B cell (primary cell): ENCODE results near the gene CDHR1. TPM values are rescaled to one million over a fixed set of nuclear protein-coding genes. Genes with fewer than 3 reads are reported as not detected.

Experiments
- ATAC-seq: fragments of 200-7000 bp; cut with Tn5 transposase; one replicate; pipeline ENCODE4 v1.10.0; 2021; ENCODE audit warnings: low read depth, mild to moderate bottlenecking, moderate number of reproducible peaks, moderate library complexity
- CTCF ChIA-PET: fragments of 350-600 bp; sonication (Branson Sonifier 250); formaldehyde crosslinking; loops from one replicate; lab custom pipeline; 2021; ENCODE audit warnings: antibody characterized with exemption, inconsistent platforms; lab: Charles Lee
- POLR2A ChIA-PET: fragments of 350-600 bp; sonication (Branson Sonifier 250); formaldehyde crosslinking; loops from one replicate; lab custom pipeline; 2021; ENCODE audit warnings: antibody characterized with exemption; lab: Charles Lee
- DNase-seq: peaks from one replicate; pipeline ENCODE4 v3.0.0; 2013
- H2AFZ ChIP-seq: 2 replicates; pipeline ENCODE4 v1.6.1; 2012; ENCODE audit warnings: mild to moderate bottlenecking, low read depth, low read length; ENCODE audit not compliant: insufficient read depth, poor library complexity, severe bottlenecking
- H3K27ac ChIP-seq, 2 donors: 1 replicate in 1 of 2; 2 replicates in 1 of 2; pipeline ENCODE4 v1.5.1; 2012 to 2013; ENCODE audit warnings: low read length in 2 of 2, mild to moderate bottlenecking in 2 of 2, moderate library complexity in 1 of 2
- H3K27me3 ChIP-seq, 4 experiments: fragments of 200-600 bp in 1 of 4; sonication (generic) in 1 of 4; replicated peaks in 1 of 4; 1 replicate in 2 of 4; 2 replicates in 2 of 4; pipeline versions ENCODE4 v1.6.1 to v1.7.0; 2013 to 2016; ENCODE audit warnings: low read length in 3 of 4, mild to moderate bottlenecking in 2 of 4, mixed read lengths in 1 of 4, moderate library complexity in 1 of 4; ENCODE audit not compliant: insufficient read depth in 4 of 4, control insufficient read depth in 3 of 4; ENCODE audit errors: control extremely low read depth in 1 of 4
- H3K36me3 ChIP-seq, 2 experiments: replicated peaks in 1 of 2; 1 replicate in 1 of 2; 2 replicates in 1 of 2; pipeline versions ENCODE4 v1.6.1 to v1.7.1; 2013; ENCODE audit warnings: low read length in 1 of 2; ENCODE audit not compliant: insufficient read depth in 2 of 2, control insufficient read depth in 1 of 2; ENCODE audit errors: control extremely low read depth in 1 of 2, extremely low read depth in 1 of 2
- H3K4me1 ChIP-seq, 2 donors: fragments of 200-600 bp in 1 of 2; sonication (generic) in 1 of 2; 1 replicate in 1 of 2; 2 replicates in 1 of 2; pipeline versions ENCODE4 v1.5.1 to v1.6.1; 2013 to 2017; ENCODE audit warnings: low read length in 2 of 2; ENCODE audit not compliant: control insufficient read depth in 2 of 2, insufficient read depth in 2 of 2
- H3K4me2 ChIP-seq: replicated peaks from 2 replicates; pipeline ENCODE3; 2012; ENCODE audit warnings: mild to moderate bottlenecking, low read depth, low read length; ENCODE audit not compliant: poor library complexity, severe bottlenecking
- H3K4me3 ChIP-seq, 5 experiments: fragments of 200-600 bp in 1 of 5; sonication (generic) in 1 of 5; 1 replicate in 3 of 5; 2 replicates in 2 of 5; pipeline versions ENCODE4 v1.5.1 to v1.7.0; 2011 to 2016; ENCODE audit warnings: low read length in 4 of 5, mild to moderate bottlenecking in 4 of 5, low read depth in 2 of 5, control low read depth in 1 of 5, moderate library complexity in 1 of 5; ENCODE audit not compliant: insufficient read depth in 1 of 5; ENCODE audit errors: control extremely low read depth in 1 of 5, extremely low read depth in 1 of 5
- H3K79me2 ChIP-seq: fragments of 200-600 bp; sonication (generic); one replicate; pipeline ENCODE4 v1.6.0; 2016; ENCODE audit warnings: low read length; ENCODE audit not compliant: control insufficient read depth, insufficient read depth
- H3K9ac ChIP-seq: fragments of 200-600 bp; sonication (generic); 2 replicates; pipeline ENCODE4 v1.6.1; 2017; ENCODE audit warnings: mild to moderate bottlenecking, low read length, moderate library complexity
- H3K9me3 ChIP-seq, 3 donors: one replicate each; pipeline versions ENCODE4 v1.6.1 to v1.7.1; 2013; ENCODE audit warnings: low read length in 2 of 3; ENCODE audit not compliant: control insufficient read depth in 2 of 3, insufficient read depth in 1 of 3; ENCODE audit errors: control extremely low read depth in 1 of 3
- H4K20me1 ChIP-seq: 2 replicates; pipeline ENCODE4 v1.6.0; 2012; ENCODE audit warnings: mild to moderate bottlenecking, low read length; ENCODE audit not compliant: insufficient read depth, control insufficient read depth, poor library complexity, severe bottlenecking
- H3K27ac Mint-ChIP-seq: one replicate; pipeline ENCODE4 v1.8.0; 2021; ENCODE audit warnings: mixed read lengths
- H3K27me3 Mint-ChIP-seq: one replicate; pipeline ENCODE4 v1.8.0; 2021; ENCODE audit warnings: mixed read lengths
- H3K4me1 Mint-ChIP-seq: one replicate; pipeline ENCODE4 v1.8.0; 2021; ENCODE audit warnings: mixed read lengths
- H3K4me3 Mint-ChIP-seq: one replicate; pipeline ENCODE4 v1.8.0; 2021; ENCODE audit warnings: mixed read lengths
- H3K9me3 Mint-ChIP-seq: one replicate; pipeline ENCODE4 v1.8.0; 2022; ENCODE audit warnings: mixed read lengths; ENCODE audit not compliant: insufficient read depth
- CTCF ChIP-seq: fragments of 200-600 bp; IDR thresholded peaks from one replicate; pipeline ENCODE4 v1.8.0; 2022; ENCODE audit warnings: antibody characterized with exemption, mild to moderate bottlenecking
- EZH2 ChIP-seq: IDR thresholded peaks from 2 replicates; pipeline ENCODE4 v1.6.1; 2012; ENCODE audit warnings: borderline replicate concordance, low read depth, mild to moderate bottlenecking, moderate library complexity, low read length; ENCODE audit not compliant: insufficient read depth, poor library complexity, severe bottlenecking
- WGBS: methylation state at CpG from one replicate; pipeline ENCODE4 v1.1.5; 2013; ENCODE audit warnings: missing lambda C conversion rate; ENCODE audit not compliant: insufficient coverage; 5-methylcytosine and 5-hydroxymethylcytosine counted together
- intact Hi-C: fragments of 100-400 bp; cut with micrococcal nuclease; formaldehyde crosslinking; loops from one replicate; pipeline ENCODE4 v1.10.0; 2022
- polyA plus RNA-seq: library from polyadenylated mRNA; depleted of rRNA; stranded (reverse); fragments of >200 nt; gene quantifications from 2 replicates; pipeline ENCODE4 v1.2.3, GENCODE V29; 2012
- total RNA-seq, 2 donors: library from RNA; stranded (reverse); fragments of 120-200 nt in 1 of 2; gene quantifications; 1 replicate in 1 of 2; 2 replicates in 1 of 2; pipeline versions ENCODE4 v1.2.3 to v1.2.4, GENCODE V29; 2013 to 2022

Gene CDHR1
- total and polyA plus RNA-seq, 2 donors (not counting 1 experiment from before 2014, with no cell fraction given): 0.31 to 1.7 TPM

GRCh38 chr10:84226616-84227015, 32.3 kb downstream of the CDHR1 start:
- WGBS: 80% methylated on average over 1 of the region's 3 CpGs
- H3K27ac ChIP-seq: no peak overlapping the region
- intact Hi-C loops: no loop called here
- ATAC-seq (no peak), DNase-seq (no peak)
- H3K4me3 ChIP-seq: no peak overlapping the region
- H3K4me2 ChIP-seq: no peak overlapping the region
- Mint-ChIP-seq H3K4me3 (no peak overlapping the region), H3K4me1 (no peaks in the 10 kb centered on the region), H3K27me3 (peaks cover 32% of the 10 kb centered on the region), H3K9me3 (no peaks in the 10 kb centered on the region), H3K27ac (no peak overlapping the region)
- no peaks in the 10 kb centered on the region for H3K79me2 ChIP-seq
- H4K20me1 ChIP-seq: no peaks in the 10 kb centered on the region
- H2AFZ ChIP-seq: no peak overlapping the region
- CTCF ChIA-PET: no interaction called here
- TF ChIP-seq CTCF (no peak), EZH2 (no peak)
- peaks cover 0 to 23% (median 1%) of the 10 kb centered on the region in 4 experiments for H3K27me3 ChIP-seq
- H3K36me3 ChIP-seq: no peaks in the 10 kb centered on the region
- H3K9ac ChIP-seq: no peak overlapping the region
- POLR2A ChIA-PET: no interaction called here
- peaks cover 0 to 6% (median 0%) of the 10 kb centered on the region in 3 donors for H3K9me3 ChIP-seq
- H3K4me1 ChIP-seq: no peaks in the 10 kb centered on the region

DNA sequence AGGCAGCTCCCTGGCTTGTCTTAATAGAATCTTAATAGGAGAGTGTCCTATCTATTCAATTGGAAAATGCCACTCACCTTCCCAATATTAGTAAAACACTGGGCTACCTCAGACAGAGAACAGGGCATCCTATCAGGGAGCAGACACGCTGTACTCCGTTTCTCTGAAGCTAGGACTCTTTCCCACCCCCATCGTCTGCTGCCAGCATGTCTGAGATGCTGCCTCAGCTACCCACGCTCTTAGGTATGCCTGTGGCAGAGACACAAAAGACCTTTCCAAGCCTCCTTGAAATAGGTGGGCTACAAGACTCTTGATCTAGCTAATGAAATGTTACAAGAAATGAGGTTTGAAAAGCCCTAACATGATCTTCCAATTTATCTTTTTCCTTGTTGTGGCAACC, 33.5 kb downstream of the CDHR1 start:
- no peaks in the 10 kb centered on the region for H3K9me3 Mint-ChIP-seq
- peaks cover 0 to 14% (median 1%) of the 10 kb centered on the region in 4 experiments for H3K27me3 ChIP-seq
- H3K4me1 Mint-ChIP-seq: no peaks in the 10 kb centered on the region
- no peaks in the 10 kb centered on the region for H3K36me3 ChIP-seq
- POLR2A ChIA-PET: no interaction called here
- intact Hi-C loops: no loop called here
- no peak overlapping the region for H3K4me2 ChIP-seq
- no peak overlapping the region for H3K27ac Mint-ChIP-seq
- H3K79me2 ChIP-seq: no peaks in the 10 kb centered on the region
- no peaks in the 10 kb centered on the region for H3K9me3 ChIP-seq
- WGBS: 77% methylated on average over 3 of the region's 4 CpGs
- DNase-seq (no peak), ATAC-seq (no peak)
- H4K20me1 ChIP-seq: no peaks in the 10 kb centered on the region
- H3K9ac ChIP-seq: no peak overlapping the region
- no peak overlapping the region for H3K4me3 Mint-ChIP-seq
- CTCF ChIA-PET: no interaction called here
- no peak overlapping the region for H2AFZ ChIP-seq
- H3K27me3 Mint-ChIP-seq: peaks cover 28% of the 10 kb centered on the region
- H3K27ac ChIP-seq: no peak overlapping the region
- no peaks in the 10 kb centered on the region for H3K4me1 ChIP-seq
- TF ChIP-seq CTCF: no peak
- TF ChIP-seq EZH2: no peak
- no peak overlapping the region for H3K4me3 ChIP-seq
